Left kidney (tissue), 2 donors: Measurements from ENCODE around the gene KDM5B. TPM values are rescaled to one million over a fixed set of nuclear protein-coding genes. Genes with fewer than 3 reads are reported as not detected.

Source experiments
- DNase-seq: peaks from one replicate; pipeline ENCODE4 v3.0.0-alpha.2; 2013
- polyA plus RNA-seq: library from polyadenylated mRNA; unstranded; fragments of 120-200 nt; gene quantifications from one replicate; pipeline ENCODE4 v1.2.1, GENCODE V29; 2013; ENCODE audit not compliant: insufficient read length

Gene KDM5B
- polyA plus RNA-seq, 1 donor = 108 TPM

DNA sequence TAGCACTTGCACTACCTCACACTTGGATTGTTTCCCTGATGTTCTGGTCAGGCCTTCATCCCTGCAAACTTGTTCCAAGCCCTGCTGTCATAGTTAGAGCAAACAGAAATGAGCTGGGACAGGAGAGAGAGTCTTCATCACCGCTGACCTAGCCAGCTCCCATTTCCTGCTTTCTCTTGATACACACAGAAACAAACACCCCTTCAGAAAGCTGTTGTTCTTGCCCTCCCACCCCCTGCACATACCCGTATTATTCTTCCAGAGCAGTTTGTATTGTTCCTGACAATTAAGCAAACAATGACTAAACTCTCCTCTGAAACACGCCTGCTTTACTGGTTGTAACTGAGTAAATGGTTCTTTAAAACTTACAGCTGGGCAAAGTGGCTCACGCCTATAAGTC, 95.1 kb downstream of the KDM5B start:
- no peak for DNase-seq

DNA sequence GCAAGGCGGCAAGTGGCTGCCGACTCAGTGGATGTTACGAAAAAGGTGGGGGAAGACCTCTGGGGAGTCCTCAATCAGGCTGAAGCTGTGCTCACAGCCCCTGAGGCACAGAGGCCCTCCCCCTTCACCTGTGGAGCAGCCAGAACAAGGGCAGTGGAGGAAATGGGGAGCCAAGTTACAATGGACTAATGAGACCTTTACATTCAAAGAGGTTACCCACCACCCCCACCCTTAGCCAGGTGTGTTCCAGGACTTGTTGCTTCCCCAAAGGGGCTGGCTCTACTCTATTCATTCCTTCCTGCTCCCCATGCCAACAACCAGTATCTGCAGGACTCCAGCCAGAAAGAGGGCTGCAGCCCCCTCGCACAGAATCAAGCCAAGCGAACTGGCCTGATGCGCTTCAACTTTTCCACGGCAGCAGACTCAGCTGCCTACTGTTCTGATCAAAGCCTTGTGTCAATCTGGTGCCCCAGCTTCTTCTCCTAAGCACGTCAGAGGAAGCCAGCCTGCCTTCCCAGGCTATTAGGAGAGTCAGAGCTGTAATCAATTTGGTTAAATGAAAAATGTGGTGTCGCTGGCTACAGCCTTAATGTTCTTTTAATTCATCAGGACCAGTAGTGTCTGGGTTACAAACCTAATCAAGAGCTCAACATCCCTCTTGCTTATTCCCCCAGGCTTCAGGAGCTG, 96.1 kb downstream of the KDM5B start:
- DNase-seq = no peak

DNA sequence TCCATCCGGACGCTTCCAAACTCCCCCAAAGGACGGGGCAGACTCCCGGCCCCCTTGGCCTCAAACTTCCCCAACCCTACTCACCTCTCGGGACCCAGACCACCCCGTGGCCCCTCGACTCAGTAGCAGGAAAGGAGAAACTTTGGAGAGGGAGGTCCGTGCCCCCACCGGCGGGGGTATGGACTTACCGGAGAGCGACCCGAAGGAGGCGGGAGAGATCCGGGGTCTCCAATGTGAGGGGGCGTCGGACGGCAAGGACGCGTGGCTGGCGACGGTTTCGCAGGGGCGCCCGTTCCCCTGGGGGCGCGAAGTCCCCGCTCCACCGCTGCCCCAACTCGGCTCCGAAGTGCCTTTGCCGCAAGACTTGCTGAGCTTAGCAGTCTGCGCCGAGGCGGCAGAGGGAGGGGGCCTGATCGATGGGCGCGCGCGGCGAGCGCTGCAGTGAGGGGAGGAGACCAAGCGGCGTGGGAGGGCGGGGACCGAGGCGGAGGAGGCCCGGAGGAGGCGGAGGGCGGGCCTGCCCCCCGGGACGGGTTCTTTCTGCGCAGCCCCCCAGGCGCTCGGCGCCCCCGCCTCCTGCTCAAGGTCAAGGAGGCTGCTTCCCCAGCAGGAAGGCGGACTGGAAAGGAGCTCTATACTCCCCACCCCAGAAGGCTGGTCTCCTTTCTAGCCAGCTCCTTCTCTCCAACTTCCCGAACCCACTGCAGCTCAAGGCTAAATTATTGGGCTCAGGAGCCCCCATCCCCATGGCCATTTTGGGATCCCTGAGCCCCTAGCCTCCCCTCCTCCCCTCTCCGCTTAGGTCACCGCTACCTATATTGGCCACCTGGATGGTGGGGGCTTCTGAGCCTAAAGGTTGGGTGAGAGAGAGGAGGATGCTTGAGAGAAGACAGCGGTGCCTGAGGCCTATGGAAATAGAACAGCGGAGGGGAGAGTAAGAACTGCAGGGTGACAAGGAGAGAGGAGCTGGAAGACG, 97.9 kb downstream of the KDM5B start, which contains the start of gene SYT2:
Gene SYT2, minus strand, starts transcription at position 385 of the 976 bp plus-strand sequence. CDS start 104,682 bp downstream, outside the sequence.
- peak; percentile 48 for DNase-seq

DNA sequence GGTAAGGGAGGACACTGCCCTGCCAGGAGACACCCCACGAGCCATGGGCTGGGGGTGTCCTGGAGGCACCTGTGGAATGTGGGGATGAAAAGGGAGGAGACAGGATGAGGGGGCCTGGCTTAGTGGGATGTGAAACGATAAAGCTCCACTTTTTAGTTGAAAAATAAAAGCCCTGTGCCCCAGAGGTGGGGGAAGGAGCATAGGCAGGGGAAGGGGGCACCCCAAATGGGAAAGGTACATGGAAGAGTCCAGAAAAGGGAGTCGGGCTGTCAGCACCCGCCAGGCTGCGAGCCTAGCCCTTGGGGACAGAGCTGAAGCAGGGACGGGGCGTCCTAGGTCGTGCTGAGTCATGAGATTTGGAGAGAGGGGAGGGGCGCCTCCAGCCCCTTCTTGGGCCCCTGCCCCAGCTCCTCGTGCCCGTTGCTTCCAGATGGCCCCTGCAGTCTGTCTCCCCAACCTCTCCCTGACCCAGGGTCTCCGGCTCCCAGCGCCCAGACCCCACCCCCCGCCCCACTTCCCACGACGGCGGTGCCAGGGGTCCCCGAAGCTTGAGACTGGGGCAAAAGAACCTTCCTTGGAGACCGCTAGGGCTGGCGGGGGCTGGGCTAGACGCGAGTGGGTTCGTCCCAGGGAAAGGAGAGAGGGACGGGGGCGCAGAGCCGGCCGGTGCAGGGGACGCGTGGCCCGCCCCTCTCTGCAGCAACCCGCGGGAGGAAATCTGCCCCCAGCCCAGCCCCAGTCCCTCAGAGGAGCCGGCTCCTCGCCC, 98.8 kb downstream of the KDM5B start:
- DNase-seq = no peak

DNA sequence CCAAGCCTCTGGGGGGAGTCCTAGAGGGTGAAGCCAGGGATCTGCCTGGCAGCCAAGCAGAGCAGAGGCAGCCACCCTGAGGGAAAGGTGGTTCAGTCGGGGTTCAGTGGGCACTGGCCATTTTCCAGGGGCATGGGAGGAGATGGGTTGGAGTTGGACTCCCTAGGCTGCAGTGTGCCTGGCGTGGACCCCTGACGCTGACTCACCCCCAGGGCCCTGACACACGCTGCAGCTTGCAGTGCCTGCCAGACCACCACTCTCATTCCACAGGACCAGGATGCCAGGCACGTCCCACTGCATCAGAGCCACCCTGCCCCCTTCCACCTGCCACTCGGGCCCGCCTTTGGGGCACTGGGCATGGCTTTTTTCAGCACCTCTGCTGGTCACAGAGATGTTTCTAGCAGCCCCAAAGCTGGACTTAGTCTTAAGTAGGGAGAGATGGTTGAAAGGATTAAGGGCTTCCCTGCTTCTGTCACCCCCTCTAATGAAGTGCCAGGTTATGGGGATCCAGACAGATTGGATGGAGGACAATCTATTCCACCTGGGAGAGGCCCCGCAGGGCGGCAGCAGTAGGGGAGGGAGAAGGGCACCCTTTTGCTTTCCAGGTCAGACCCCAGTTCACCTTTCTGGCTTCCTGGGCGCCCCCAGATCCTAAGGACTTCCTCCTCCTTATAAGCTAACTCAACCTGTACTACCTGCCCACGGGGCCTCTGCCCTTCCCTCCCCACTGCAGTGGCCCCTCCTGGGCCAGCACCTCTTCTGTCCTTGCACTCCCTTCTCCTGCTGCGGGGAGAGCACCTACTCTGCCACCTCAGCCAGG, 99.6 kb downstream of the KDM5B start:
- DNase-seq = no peak

DNA sequence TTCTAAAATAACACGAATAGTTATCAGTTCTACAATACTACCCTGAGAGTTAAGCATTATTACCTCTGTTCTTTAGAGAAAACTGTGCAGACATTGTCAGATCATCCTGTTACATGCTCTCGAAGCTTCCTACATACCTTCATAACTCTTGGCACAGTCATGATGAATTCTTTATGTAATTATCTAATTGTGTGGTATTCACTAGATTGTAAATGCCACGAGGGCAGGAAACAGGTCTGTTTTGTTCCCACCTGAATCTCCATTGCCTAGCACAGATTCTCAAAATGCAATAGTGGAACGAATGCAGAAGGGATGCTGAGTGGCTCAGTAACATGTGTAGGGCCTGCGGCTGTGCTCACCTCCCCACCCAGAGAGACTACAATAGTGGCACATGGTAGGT, 101.4 kb downstream of the KDM5B start:
- no peak for DNase-seq

DNA sequence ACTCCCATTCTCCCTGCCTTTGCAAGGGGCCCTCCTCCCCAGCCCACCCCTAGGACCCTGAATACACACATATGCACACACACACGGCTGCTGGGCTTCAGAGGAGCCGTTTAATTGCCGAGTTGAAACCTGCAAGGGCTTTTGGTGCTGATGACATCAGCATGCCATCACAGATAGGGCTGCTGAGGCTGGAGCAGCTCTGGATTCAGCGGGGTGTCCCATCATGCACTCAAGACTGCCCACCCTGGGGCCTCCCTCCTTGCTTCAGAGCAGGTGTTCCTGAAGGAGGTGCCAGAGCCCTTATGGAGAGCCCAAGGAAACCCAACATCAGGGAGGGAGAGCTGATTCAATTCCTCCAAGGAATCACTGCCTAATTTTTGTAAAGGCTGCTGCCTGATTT, 103.6 kb downstream of the KDM5B start:
- no peak for DNase-seq

DNA sequence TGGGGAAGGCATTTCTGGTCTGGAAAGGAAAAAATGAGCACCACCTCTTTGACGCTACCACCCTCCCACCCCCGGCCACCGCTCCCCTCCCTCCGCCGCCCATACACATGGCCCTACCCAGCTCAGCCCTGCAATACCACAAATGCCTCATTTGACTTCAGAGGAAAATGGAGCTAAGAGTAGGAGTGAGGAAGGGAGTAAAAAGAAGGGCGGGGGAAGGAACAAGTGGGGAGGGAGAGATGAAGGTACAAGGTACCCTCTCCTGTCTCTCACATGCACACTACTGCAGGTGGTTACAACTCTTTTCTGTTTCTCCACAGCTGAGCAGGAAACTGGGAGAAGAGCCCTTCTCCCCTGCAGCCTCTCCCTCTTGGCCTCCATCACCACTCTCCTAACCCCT, 105.0 kb downstream of the KDM5B start:
- DNase-seq = no peak

DNA sequence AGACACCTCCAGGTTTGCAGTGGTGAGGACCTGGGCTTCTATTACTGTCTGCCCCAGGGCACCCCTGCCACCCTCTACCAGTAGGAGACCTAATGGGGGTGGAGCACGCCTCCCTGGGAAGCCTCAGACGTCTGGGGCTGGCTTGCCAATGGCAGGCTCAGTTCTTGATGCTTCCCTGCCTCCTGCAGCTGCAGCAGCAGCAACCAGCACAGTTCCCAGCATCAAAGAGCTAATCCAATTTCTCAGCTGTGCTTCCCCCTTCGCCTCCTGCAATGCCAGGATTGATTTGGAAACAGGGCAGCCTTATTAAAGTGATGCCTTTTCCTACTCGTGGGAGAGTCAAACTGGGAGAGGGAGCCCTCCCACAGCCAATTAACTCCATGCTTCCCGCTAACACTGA, 106.1 kb downstream of the KDM5B start:
- no peak for DNase-seq

DNA sequence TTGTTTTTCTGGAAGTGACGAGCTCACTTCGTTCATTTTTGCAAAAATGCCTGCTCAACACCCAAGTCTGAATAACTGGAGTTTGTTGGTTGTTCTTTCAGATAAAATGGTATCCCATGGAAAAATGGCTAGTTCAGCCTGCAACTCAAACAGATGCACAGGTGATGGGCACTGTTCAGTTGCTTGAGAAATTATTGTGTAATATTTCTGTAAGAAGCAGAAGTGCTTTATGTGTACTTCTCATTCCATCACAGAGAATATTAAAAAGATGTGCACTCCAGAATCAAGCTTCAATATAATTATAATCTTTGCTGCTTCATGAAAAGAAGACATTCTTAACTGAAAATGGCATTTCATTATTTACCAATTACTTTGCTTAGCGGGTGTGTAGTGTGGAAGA, 107.0 kb downstream of the KDM5B start:
- no peak for DNase-seq

DNA sequence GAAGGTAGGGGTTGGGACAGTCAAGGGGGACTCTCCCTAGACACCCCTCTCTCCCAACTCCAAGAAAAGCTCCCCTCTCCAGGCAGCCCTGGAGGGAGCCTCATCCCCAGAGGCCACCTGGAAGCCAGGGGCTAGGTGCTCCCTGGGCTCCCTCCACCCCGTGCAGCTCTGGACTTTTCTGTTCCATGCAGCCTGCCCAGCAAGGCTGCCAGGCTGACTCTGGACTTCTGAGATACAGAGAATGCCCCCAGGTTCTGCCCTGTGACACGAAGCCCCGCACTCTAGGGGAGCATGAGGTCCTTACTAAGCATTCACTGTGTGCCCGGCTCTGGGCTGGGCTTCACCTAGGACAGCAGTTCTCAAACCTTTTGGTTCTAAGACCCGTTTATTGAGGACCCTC, 108.2 kb downstream of the KDM5B start:
- DNase-seq = no peak

DNA sequence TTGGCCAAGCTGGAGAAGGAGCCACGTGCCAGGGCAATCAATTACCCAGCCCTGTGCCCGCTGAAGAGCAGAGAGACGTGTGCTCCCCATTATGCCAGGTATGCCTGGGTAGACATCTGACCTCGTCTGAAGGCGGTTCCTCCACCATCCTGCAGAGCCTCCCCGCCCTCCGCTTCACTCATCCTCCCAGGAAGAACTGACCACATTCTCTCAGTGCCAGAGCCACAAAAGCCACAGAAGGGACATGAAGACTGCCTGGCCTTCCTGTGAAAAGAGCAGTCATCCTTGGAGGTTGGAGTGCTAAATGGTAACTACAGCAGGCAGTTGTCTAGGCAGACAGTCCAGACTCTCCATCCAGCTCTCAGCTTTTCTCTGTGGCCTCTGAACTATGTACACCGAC, 109.9 kb downstream of the KDM5B start:
- no peak for DNase-seq

DNA sequence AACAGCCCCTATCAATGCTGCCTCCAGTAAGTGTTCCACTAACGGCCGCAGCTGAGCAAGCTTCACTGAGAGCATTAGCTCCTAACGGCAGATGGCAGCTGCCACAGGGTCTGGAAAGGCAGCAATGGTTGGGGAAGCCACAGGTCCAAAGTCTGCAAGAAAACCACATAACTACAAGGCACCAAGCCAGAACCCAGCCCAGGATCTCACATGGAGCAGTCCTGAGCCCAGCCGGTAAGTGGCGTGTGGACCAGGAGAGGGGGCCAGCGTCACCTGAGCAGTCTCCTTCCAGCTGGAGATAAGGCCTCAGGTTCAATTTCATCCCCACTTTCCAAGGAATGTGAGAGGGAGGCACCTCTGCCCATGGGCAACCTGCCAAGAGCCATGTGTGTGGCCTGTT, 111.2 kb downstream of the KDM5B start:
- no peak for DNase-seq

DNA sequence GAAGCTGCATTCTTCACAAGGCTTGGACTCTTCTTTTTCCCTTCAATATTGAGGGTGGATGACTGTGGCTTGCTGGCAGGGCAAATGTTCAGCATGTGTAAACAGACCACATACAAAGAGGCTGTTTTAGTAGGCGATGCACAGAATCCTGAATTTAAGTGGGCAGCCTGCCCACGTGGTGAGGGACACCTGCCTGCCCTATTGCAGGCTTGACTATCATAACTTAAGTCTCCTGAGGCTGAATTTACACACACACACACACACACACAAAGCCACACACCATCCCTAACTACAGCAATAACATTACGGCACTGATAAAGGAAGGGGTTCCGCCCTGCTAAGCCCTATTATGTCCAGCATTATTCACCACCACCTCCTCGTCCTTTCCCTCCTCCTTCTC, 113.9 kb downstream of the KDM5B start:
- DNase-seq = no peak

DNA sequence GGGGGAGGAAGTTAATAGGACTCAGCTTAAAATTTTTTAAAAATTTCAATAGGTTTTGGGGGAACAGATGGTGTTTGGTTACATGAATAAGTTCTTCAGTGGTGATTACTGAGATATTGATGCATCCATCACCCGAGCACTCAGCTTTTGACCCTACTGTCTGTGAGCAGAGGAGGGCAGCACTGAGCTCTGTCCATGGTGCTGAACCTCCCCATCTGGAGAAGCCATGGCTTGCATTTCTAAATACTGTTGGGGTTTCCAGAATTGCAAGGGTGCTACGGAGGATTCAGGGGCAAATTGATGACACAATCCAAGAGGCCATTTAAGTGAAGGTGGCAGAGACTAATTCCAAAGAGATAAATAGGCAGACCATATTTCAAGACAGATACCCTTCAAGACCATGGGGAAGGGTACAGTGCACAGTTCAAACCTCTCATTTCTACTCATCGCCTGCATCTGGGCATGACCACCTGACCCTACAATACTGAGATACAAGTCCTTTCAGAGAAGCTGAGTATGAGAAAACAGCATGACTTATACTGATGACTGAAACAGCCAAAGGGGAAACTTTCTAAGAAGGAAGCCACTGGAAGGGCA, 115.2 kb downstream of the KDM5B start:
- peak; percentile 83 for DNase-seq

DNA sequence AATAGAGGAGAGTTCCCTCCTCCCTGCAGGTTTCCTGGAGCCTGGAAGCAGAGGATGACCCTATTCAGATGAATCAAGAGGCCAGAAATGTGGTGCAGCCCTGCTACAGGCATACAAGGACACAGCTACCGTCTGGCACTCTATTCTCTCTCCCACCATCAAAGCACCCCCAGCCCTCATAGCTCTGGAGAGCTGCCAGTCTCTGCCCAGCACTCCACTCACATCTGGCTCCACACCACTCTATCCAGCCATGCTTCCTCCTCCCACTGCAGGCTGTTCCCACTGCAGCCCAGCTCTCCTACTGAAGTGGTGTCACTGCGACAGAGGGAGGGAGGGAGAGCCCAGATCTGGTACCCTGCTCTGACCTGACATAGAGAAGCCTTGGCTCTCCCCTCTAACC, 116.4 kb downstream of the KDM5B start:
- no peak for DNase-seq

DNA sequence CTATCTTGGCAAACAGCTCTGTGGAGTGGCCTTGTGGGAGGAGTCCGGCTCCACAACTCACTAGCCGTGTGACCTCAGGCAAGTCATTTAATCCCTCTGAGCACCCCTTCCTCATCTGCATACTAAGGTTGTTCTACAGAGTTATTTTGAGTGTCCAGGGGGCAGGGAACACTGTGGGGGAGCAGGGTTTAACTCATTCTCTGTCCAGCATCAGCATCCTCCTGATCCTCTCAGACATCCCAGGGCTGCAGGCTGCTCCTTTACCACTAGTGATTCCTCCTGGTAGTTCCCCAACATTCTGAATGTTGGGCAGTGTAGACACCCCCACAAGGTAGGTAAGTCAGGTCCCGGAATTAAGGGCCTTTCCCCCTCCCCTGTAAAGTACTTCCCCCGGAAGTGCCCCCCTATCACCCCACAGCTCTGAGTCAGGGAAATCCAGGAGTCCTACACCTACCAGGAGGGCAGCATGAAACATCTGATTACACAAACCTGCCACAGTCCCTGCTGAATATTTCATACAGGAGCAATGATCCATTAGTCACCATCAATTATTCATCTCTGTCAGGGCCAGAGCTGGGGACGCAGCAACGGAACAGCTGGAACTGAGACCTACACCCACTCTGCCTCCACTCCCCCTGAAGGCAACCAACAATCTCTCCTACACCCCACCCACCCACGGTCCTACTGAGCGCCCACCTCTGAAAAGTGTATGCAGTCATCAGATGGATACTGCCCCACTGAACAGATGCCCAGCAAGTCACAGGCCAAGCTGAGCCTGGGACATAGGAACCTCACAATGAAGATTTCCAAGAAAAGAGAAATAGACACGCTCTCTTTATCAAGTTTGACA, 118.5 kb downstream of the KDM5B start:
- no peak for DNase-seq

DNA sequence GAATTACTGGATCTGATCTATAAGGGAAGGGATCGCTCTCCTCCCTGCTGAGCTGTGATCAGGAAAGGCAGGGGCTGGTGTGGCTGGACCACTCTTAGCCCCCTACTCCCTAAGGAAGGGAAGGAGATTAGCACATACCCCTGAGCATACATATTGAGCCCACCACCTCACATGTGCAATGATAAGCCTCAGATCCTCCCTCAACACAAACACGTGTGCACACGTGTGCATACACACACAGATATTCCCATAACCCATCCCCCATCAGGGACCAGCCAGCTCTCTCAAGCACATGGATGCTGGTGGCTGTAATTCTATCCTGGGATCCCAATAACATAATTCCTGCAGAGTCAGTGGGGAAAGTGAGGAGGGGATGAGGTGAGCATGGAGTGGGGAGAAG, 119.1 kb downstream of the KDM5B start:
- DNase-seq = no peak

DNA sequence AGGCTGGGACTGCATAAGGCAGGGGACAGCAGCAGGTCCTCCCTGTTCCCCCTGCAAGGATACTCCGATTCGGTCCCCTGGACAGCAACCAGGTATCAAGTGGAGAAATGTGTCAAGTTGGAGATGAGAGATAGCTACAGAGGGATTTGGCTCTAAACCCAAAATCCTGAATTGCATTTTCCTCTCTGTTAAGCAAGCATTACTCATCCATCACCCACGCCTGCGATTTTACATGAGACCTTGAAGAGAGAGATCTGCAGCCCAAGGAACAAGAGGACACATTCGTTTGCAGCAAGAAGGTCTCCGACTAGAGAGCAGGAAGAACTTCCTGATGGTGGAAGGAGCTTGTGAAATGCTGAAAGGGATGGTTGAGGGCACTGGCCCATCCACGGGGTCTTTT, 119.8 kb downstream of the KDM5B start:
- DNase-seq = no peak

DNA sequence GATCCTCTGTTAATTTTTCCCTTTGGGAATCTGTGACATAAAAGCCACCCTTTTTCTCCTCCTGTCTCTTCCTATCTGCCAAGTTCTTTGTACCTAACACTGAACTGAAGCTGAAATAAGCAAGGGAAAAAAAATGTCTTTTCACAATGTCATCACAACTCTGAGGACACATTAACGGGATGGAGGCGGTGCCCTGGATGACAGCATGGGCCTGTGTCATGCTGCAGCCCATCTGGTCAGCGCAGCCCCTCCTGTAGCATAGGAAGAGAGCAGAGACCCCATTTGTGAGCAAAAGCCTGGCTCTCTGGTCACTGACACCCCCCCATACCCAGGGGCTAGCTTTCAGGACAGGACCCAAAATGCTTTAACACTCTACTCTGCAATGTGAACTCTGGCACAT, 120.4 kb downstream of the KDM5B start:
- no peak for DNase-seq
